GM18526 (cell line): ENCODE results near the gene CARF.
A peak's percentile ranks its signal among the peaks of the same experiment; 100 is the strongest.

Experiments used
- POLR2A ChIP-seq: IDR thresholded peaks from 3 replicates; pipeline ENCODE4 v1.6.1; 2011; ENCODE audit not compliant: insufficient read length; ENCODE audit errors: extremely low read depth

The CARF gene, protein sequence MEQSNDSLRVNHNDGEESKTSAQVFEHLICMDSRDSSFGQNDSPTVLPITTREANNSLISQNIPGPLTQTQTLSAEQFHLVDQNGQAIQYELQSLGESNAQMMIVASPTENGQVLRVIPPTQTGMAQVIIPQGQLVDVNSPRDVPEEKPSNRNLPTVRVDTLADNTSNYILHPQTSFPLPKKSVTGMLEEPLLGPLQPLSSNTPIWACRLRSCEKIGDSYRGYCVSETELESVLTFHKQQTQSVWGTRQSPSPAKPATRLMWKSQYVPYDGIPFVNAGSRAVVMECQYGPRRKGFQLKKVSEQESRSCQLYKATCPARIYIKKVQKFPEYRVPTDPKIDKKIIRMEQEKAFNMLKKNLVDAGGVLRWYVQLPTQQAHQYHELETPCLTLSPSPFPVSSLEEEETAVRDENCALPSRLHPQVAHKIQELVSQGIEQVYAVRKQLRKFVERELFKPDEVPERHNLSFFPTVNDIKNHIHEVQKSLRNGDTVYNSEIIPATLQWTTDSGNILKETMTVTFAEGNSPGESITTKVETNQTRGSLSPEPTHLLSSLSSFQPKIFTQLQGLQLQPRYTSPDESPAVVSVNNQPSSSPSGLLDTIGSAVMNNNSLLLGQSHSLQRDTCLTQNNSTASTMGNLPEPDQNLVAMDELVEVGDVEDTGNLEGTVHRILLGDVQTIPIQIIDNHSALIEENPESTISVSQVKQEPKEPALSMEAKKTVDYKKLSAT

DNA sequence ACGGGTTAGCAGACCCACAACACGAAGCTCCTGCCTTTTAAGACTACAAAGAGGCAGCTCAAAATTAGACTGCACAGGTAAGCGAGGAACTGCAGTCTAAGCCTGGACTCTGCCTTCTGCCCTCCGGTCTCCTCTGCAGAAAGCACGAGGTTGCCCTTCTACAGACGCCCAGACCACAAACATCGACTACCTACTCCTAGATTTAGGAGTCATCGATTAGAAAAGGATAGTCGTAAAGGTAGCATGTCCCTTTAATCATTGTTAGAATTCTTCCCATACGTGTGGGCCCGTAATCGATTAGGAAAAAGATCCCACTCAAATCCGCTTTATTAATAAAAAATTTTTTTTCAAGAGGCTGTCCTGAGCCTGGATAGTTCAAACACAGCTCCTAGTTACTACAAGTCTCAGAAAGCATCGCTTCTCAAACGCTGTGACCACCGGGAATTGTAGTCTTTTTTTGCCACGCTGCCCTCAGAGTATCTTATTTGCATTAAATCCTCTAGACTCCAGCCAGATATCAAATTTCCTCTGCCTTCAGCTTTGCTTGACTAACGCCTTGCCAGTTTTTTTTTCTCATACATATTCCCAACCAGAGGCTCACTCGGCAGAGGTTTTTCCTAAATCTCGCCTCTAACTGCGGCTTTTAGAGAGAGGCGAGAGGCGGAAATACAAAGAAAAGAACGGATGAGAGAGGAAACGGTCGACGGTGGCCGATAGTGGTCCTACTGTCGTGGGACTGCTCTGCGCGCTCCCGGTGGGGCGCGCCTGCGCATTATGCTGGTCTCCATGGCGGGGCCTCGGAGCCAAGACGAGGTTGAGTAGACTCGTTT is at the start of gene CARF, which contains the start of gene WDR12:
Gene CARF, plus strand, starts transcription at position 764 of the 830 bp plus-strand sequence. CDS start 29,628 bp downstream, outside the sequence.
Gene WDR12, minus strand, starts transcription at position 162 of the 830 bp plus-strand sequence. CDS start 197 bp downstream, outside the sequence.
- peak; percentile 67 for TF ChIP-seq POLR2A

DNA sequence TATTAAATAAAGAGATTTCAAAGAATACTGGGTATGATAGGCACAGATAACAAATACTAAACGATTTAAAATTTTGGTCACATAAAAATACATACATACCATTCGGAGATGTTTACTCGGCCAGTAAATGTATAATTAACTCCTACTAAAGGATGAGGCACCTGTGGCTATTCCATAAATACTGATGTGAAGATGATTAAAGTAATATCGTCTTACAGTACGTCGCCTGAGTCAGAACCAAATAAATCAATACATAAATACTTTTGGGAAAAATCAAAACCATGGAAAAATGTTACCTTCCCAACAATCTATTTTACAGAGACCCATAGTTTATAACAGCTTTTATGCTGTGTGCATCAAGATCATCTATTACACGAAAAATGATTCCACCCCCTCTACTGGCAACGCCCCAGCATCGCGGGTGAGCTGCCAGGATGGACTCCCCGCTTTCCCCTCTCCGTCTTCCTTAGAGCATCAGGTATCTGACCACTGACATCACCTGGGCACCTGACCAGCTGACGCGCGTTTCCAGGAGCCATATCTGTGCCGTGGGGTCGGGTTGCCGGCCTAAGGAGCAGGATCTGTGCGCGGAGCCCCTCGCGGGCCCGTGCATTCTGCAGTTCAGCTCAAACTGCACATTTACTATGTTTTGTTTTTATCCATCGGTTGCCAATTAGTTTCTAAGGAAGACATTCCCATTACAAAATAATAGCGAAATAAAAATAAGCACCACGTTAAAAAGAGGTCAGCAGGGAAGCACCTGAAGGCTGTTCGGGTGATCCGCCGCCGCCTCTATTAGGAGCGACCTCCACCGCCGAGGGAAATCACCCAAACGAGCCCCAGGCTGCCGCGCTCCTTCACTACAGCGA is 41.4 kb upstream of the CARF start:
- no peak for TF ChIP-seq POLR2A

DNA sequence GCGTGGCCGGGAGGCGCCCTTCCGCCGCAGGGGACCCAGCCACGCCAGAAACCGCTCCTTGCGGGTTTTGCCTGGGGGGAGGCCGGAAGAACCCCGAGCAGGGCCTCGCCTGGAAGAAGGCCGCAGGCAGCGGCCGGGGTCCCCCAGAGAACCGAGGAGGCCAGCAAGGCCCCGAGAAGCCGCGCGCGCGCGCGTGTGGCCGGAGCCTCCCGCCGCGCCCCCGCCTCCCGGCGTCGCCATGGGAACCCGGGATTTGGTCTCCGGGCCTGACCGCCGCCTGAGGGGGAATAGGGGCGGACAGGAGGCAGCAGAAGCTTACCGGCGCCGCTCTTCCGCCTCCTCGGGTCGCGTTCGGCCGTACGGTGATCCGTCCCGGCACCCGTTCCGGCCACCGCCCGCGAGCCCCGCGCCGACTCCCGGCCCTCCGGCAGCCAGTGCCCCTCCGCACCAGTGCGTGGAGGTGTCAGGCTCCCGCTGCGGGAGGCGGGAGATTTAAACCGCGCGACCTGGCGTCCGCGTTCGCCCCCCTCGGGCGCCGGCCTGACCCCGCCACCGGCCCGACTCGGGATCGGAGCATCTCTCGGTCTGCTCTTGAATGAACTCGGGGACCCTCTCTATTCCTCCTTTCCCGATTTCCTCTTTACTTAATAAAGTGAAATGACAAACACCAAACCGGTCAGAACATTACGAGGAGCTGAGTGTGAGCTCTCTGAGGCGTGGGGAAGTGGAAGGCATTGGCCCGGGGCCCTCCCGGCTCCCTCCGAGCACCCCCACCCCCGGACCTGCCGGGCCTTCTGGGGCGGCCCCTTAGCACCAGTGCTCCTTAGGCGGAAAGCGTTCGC is 40.6 kb upstream of the CARF start, which contains the start of gene ICA1L:
Gene ICA1L, minus strand, starts transcription at position 467 of the 842 bp plus-strand sequence. CDS start 42,757 bp downstream, outside the sequence.
- TF ChIP-seq POLR2A: peak; percentile 23

DNA sequence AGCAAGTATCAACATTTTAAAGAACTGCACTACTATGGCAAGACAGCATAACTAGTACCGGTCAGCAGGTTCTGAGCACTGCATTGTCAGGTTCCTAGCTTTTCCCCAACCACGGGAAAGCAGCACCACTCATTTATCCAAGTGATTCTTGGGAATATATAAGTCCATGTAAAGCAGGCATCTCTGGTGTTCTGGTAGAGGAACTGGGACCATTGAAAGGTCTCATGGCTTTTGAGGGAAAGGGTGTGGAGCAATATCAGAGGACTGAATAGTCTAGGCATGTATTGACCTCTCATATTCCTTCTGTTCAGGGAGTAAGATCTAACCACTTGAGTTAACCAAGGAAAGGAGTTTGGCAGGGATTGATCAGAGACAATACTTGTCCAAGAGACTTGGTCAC is 34.4 kb upstream of the CARF start:
- TF ChIP-seq POLR2A: no peak

DNA sequence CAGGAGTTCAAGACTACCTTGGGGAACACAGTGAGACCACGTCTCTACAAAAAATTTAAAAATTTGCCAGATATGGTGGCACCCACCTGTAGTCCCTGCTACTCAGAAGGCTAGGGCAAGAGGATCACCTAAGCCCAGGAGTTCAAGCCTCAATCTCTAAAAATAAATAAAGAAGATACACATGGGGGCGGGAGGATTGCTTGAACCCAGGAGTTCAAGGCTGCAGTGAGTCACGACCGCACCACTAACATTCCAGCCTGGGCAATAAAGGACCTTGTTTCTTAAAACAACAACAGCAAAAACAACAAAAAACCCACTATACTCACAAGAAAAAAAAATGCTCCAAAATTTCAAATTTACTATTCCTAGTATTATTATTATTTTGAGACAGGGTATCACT is 30.5 kb upstream of the CARF start:
- no peak for TF ChIP-seq POLR2A

DNA sequence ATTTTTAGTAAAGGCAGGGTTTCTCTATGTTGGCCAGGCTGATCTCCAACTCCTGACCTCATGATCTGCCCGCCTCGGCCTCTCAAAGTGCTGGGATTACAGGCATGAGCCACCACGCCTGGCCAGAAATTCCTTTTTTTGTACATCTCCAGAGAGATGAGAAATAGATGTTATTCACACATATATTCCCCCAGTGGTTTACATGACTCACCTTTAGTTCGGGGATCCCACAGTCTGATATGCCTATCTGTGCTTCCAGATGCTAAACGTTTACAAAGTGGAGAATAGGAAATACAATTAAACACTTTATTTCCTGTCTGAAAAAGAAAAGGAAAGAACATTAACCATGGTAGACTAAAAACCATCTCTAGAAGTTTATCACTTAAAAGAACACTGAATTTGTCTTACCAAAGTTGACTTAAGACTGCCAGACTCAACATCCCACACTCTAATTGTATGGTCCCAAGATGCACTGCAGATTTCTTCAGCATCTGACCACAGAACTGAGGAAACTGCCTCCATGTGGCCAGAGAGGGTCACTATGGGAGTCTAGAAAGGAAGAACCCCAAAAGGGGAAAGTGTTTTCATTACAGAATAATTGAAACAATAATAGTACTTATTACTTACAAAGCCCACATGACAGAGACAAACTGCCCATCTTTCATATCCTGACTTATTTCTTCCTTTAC is 27.9 kb upstream of the CARF start:
- no peak for TF ChIP-seq POLR2A

DNA sequence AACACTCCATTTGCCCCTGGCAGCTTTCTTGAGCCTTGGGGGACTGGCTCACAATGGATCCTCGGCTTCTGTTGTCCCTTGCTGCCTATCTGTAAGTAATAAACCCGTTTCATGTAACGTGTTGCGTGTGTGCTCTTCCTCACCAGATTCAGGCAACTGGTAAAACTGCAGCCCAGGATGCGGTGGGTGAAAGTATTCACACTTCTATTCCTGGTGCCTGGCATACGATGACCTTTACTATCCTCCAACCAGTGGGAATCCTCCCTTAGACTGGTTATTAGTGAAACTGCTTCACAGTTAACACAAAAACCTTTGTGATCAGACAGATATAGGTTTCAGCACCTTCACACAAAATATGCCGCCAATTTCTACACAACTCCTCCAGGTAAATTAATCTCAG is 26.9 kb upstream of the CARF start:
- TF ChIP-seq POLR2A: no peak

DNA sequence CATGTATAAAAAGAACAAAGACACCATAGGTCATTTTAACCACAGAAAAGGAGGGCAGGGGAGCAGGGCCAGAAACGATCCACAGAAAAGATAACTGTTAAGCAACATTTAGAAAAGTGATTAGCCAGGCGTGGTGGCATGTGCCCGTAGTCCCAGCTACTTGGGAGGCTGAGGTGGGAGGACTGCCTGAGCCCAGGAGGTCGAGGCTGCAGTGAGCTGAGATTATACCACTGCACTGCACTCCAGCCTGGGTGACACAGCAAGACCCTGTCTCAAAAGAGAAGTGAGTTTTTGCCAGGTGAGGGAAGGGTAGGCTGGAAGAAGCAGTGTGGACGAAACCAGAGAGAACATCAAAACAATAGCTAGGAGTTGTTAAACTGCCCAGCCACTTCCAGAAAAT is 3.9 kb upstream of the CARF start:
- no peak for TF ChIP-seq POLR2A

DNA sequence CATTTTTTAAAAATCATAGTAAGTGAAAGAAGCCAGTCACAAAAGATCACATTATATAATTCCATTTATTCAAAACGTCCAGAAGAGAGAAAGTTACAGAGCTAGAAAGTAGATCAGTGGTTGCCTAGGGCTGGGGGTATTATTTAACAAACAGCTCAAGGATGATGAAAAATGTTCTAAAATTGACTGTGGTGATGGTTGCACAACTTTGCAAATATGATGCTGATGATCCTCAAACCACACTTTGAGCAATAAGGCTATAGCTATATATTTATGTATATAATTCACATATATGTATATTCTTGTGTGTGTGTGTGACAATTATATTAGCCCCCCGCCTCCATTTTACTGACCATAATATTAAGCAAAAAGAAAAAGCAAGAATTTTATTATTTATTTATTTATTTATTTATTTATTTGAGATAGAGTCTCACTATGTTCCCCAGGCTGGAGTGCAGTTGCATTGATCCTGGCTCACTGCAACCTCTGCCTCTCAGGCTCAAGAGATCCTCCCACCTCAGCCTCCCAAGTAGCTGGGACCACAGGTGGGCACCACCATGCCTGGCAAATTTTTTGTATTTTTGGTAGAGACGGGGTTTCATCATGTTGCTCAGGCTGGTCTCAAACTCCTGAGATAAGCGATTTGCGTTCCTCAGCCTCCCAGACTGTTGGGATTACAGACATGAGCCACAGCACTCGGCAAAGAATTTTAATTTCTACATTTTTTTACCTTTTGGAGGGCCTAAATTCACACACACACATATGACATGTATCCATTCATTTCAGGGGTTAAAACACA is 2.5 kb upstream of the CARF start:
- TF ChIP-seq POLR2A: no peak

DNA sequence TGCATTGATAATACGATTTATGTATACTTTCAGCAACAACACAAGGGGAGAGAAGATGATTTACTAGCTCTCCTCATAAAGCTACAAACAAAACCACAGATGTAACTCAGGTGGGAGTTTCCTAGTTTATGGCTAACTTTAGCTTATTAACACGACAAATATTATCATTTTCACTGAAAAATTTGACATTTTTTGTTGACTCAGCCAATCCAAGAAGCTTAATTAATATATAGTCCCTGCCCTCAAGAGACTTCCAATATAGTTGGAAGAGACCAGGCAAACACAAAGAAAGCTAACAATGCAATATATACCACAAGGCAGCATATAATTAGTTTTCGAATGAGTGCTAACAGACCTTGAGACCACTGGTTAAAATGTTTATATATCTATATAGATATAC is 1.4 kb upstream of the CARF start:
- TF ChIP-seq POLR2A: no peak

DNA sequence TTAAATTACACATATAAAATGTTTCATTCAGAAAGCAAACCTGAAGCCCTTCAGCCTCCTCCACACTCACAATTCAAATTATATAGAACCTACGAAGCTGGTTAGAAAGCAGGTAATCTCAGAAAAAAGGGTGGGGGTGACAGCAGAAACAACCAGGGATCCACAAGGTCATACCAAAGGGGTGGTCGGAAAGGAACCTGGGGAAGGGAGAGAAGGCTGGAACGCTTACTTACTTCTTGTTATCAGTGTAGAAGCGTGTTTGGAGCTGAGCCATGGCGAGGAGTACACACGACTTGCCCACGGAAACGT is 918 bp upstream of the CARF start:
- no peak for TF ChIP-seq POLR2A

DNA sequence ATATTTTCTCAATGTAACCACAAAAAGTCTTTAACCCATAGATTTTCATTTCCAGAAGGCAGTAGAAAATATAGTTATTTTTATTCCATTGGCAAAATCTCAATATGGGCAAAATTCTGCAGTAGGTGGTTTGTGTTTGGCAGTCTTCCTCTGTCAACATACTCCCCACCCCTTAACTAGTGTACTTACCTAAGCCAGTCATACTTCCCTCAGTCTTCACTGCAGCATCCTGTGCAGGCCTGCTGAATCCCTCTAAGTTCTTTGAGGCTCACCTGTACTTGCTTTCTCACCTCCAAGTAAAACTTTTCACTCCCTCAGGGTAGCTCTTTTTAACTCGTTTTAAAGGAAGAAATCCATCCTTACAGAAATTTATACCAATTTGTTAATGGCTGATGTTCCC is 6.8 kb downstream of the CARF start:
- no peak for TF ChIP-seq POLR2A
